ENCODE data around the gene GNG14.
"Not testable (repeated sequence)": the region's sequence is repeated elsewhere in the genome, so short reads cannot be mapped to it uniquely, and the experiment has no call there.

The GNG14 gene

GRCh38 chr19:12705654-12706331 is 18.0 kb downstream of the GNG14 start:
- TF ChIP-seq CTCF (conservative IDR thresholded peaks at IDR 0.05; ENCODE audit: low read depth, low read length), result no peak
- DNase-seq (ENCODE audit: low read depth), result no peak
- H3K4me3 ChIP-seq (ENCODE audit: low read depth, low read length), result no peak overlapping the region

GRCh38 chr19:12706332-12706718 is 18.5 kb downstream of the GNG14 start:
- no peak for DNase-seq (ENCODE audit: low read depth)
- TF ChIP-seq CTCF (conservative IDR thresholded peaks at IDR 0.05; ENCODE audit: low read depth, low read length), result no peak
- H3K4me3 ChIP-seq (ENCODE audit: low read depth, low read length), result no peak overlapping the region

- no peak for TF ChIP-seq CTCF (conservative IDR thresholded peaks at IDR 0.05; ENCODE audit: low read depth, low read length)
- no peak overlapping the region for H3K4me3 ChIP-seq (ENCODE audit: low read depth, low read length)
Measured at GRCh38 chr19:12708641-12709040, 20.8 kb downstream of the GNG14 start.

GRCh38 chr19:12711187-12711586 is 23.4 kb downstream of the GNG14 start:
- no peak for DNase-seq (ENCODE audit: low read depth)
- H3K4me3 ChIP-seq (ENCODE audit: low read depth, low read length), result no peak overlapping the region
- TF ChIP-seq CTCF (conservative IDR thresholded peaks at IDR 0.05; ENCODE audit: low read depth, low read length), result no peak

More at GRCh38 chr19:12708641-12709040, 20.8 kb downstream of the GNG14 start:
- no peak for DNase-seq (ENCODE audit: low read depth)

- H3K4me3 ChIP-seq (ENCODE audit: low read depth, low read length); DNase-seq (ENCODE audit: low read depth): not testable (repeated sequence)
Measured at GRCh38 chr19:12712077-12712476, 24.3 kb downstream of the GNG14 start.

- not testable (repeated sequence) for DNase-seq (ENCODE audit: low read depth); H3K4me3 ChIP-seq (ENCODE audit: low read depth, low read length)
Measured at GRCh38 chr19:12713304-12713703, 25.5 kb downstream of the GNG14 start.

- DNase-seq (ENCODE audit: low read depth), result no peak
- no peak overlapping the region for H3K4me3 ChIP-seq (ENCODE audit: low read depth, low read length)
- TF ChIP-seq CTCF (conservative IDR thresholded peaks at IDR 0.05; ENCODE audit: low read depth, low read length), result no peak
Measured at GRCh38 chr19:12715102-12715501, 27.3 kb downstream of the GNG14 start.

GRCh38 chr19:12715929-12716328 is 28.1 kb downstream of the GNG14 start:
- no peak for TF ChIP-seq CTCF (conservative IDR thresholded peaks at IDR 0.05; ENCODE audit: low read depth, low read length)
- H3K4me3 ChIP-seq (ENCODE audit: low read depth, low read length), result no peak overlapping the region
- DNase-seq (ENCODE audit: low read depth), result no peak

All from choroid plexus epithelial cell (primary cell).